Measurements from ENCODE around the gene GID8.

DNA sequence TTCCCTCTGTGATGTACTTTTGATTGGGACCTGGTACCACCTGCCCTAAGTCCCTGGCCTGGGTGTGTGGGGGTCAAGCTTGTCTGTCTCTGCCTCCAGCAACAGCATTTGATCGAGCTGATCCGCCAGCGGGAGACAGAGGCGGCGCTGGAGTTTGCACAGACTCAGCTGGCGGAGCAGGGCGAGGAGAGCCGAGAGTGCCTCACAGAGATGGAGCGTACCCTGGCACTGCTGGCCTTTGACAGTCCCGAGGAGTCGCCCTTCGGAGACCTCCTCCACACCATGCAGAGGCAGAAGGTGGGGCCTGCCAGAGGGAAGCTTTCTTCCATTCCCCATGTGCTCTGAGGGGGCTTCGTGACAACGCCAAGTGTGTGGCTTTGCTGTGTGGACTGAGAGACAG lies 5.4 kb downstream of the GID8 start:
- TF ChIP-seq, protein P1, sequence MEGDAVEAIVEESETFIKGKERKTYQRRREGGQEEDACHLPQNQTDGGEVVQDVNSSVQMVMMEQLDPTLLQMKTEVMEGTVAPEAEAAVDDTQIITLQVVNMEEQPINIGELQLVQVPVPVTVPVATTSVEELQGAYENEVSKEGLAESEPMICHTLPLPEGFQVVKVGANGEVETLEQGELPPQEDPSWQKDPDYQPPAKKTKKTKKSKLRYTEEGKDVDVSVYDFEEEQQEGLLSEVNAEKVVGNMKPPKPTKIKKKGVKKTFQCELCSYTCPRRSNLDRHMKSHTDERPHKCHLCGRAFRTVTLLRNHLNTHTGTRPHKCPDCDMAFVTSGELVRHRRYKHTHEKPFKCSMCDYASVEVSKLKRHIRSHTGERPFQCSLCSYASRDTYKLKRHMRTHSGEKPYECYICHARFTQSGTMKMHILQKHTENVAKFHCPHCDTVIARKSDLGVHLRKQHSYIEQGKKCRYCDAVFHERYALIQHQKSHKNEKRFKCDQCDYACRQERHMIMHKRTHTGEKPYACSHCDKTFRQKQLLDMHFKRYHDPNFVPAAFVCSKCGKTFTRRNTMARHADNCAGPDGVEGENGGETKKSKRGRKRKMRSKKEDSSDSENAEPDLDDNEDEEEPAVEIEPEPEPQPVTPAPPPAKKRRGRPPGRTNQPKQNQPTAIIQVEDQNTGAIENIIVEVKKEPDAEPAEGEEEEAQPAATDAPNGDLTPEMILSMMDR (IDR thresholded peaks at IDR 0.05) = no peak
- no peak for TF ChIP-seq POLR2A (IDR thresholded peaks at IDR 0.05)

Data from uterus (tissue), 2 donors.